Urinary bladder (tissue), 4 donors: Measurements from ENCODE around the gene TENT4B. TPM values are rescaled to one million over a fixed set of nuclear protein-coding genes. Genes with fewer than 3 reads are reported as not detected.

ENCODE experiments used
- DNase-seq: peaks from one replicate; pipeline ENCODE4 v3.0.0-alpha.2; 2015; ENCODE audit errors: extremely low spot score
- H3K27ac ChIP-seq: one replicate; pipeline ENCODE4 v1.5.1; 2013; ENCODE audit warnings: low read depth, mild to moderate bottlenecking, moderate library complexity
- H3K36me3 ChIP-seq: one replicate; pipeline ENCODE4 v1.6.1; 2013; ENCODE audit warnings: mild to moderate bottlenecking, moderate library complexity; ENCODE audit not compliant: insufficient read depth
- H3K4me1 ChIP-seq: one replicate; pipeline ENCODE4 v1.6.1; 2013; ENCODE audit warnings: mild to moderate bottlenecking, moderate library complexity; ENCODE audit not compliant: insufficient read depth
- H3K4me3 ChIP-seq: one replicate; pipeline ENCODE4 v1.5.1; 2013; ENCODE audit warnings: low read depth, low read length
- WGBS: extraction: QIAGEN DNeasy Blood & Tissue Kit; methylation state at CpG from one replicate; pipeline ENCODE4 v1.1.7; 2013; 5-methylcytosine and 5-hydroxymethylcytosine counted together
- polyA plus RNA-seq: library from polyadenylated mRNA; stranded (reverse); fragments of 200-250 nt; gene quantifications from one replicate; pipeline ENCODE4 v1.2.3, GENCODE V29; 2013
- total RNA-seq: library from RNA; depleted of rRNA; stranded (reverse); fragments of >200 nt; gene quantifications from one replicate; pipeline ENCODE4 v1.2.3, GENCODE V29; 2014
- donor health status: healthy with polysubstance abuse.
- donor health status: healthy.

TENT4B gene
- total and polyA plus RNA-seq, 2 donors = 9.0 to 19.4 TPM

DNA sequence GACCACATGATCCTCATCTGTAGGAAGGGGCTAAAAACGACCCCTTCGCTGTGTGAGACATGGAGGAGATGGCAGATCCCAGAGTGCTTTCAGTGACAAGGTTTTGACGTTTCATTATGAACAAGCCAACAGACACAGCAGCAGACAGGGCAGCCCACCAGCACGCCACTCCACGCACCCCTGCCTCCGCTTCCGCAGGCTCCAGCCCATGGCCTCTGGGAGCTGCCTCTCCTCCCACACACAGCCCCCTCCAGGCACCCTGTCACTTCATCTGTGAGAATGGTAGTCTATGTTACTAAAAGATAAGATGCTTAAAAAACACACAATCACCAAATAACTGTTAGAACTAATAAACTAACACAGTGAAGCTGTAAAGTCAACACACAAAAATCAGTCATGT is 101.0 kb downstream of the TENT4B start:
- 87% methylated on average over 7 of the region's 7 CpGs for WGBS

DNA sequence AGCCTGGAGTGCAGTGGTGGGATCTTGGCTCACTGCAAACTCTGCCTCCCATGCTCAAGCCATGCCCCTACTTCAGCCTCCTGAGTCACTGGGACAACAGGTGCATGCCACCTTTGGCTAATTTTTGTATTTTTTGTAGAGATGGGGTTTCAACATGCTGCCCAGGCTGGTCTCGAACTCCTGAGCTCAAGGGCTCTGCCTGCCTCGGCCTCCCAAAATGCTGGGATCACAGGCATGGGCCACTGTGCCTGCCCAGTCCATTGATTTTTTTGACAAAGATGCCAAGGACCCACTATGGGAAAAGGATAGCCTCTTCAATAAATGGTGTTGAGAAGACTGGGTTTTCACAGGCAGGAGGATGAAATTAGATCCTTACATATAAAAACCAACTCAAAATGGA is 102.4 kb downstream of the TENT4B start:
- Histone ChIP-seq H3K36me3 (no peaks in the 10 kb centered on the region), H3K27ac (no peak overlapping the region), H3K4me1 (no peaks in the 10 kb centered on the region), H3K4me3 (no peak overlapping the region)
- DNase-seq = no peak
- WGBS = 87% methylated on average over 2 of the region's 2 CpGs

More for the DNA sequence above, 101.0 kb downstream of the TENT4B start:
- H3K4me3 ChIP-seq = no peak overlapping the region
- no peak for DNase-seq
- H3K4me1 ChIP-seq = no peaks in the 10 kb centered on the region
- H3K27ac ChIP-seq = no peak overlapping the region
- no peaks in the 10 kb centered on the region for H3K36me3 ChIP-seq

DNA sequence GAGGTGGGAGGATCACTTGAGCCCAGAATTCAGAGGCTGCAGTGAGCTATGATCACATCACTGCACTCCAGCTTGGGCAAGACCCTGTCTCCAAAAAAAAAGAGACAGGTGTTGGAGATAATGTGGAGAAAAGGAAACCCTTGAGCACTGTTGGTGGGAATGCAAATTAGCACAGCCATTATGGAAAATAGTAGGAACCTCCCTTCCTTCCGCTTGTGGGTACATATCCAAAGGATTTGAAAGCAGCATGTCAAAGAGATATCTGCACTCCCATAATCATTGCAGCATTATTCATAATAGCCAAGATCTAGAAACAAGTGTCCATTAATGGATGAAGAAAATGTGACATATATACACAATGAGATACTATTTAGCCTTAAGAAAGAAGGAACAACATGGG is 103.5 kb downstream of the TENT4B start:
- Histone ChIP-seq H3K27ac (no peak overlapping the region), H3K36me3 (no peaks in the 10 kb centered on the region), H3K4me3 (no peak overlapping the region), H3K4me1 (no peaks in the 10 kb centered on the region)
- WGBS = 91% methylated on average over 1 of the region's 1 CpG
- no peak for DNase-seq

DNA sequence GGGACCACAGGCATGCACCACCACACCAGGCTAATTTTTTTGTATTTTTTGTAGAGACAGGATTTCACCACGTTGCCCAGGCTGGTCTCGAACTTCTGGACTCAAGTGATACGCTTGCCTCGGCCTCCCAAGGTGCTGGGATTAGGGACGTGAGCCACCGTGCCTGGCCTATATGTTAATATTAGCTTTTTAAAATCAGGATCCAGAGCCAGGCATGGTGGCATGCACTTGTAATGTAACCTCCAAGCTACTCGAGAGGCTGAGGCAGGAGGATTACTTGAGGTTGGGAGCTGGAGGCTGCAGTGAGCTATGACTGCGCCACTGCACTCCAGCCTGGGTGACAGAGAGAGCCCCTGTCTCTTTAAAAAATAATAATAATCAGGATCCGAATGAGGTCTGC is 104.8 kb downstream of the TENT4B start:
- H3K4me3 ChIP-seq = no peak overlapping the region
- WGBS = 92% methylated on average over 9 of the region's 9 CpGs
- no peaks in the 10 kb centered on the region for H3K4me1 ChIP-seq
- DNase-seq = no peak
- H3K27ac ChIP-seq = no peak overlapping the region
- no peaks in the 10 kb centered on the region for H3K36me3 ChIP-seq

DNA sequence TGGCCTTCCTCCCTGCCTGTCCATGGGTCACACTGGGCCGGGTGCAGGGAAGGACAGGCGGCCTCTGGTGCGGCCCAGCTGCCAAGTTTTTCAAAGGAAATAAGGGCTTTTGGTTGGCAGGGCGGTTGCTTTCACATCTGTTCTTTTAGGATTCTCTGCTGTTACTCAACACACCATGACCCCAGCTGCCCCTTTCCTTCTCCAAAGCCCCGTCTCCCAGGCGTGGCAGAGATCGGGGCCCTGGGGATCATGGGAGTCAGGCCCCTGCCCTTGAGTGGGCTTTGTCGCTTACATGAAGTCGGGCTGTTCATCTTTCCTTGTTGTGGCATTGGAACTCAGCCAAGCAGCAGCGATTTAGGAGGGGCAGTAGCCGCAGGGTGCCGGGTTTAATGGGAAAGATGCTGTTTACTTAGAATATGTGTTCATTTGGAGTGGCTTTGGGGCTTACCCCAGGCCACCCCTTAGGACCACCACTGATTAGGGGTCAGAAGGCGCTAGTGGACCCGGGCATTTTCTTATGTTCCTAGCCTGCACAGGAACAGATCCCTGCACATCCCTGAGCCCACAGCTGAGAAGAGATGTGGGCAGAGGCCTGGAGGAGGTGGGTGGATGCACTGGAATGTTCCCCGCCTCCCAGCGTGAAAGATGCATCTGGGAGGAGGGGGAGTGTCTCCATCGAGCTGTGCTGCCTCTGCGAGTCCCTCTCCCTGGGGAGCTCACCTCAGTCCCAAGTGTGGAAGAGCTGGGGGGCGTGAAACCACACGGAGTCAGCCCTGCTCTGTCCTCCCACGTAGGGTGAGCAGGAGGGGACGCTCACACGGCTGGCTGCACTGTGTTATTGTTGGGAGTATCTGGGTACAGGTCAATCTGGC is 106.5 kb downstream of the TENT4B start:
- H3K27ac ChIP-seq = no peak overlapping the region
- no peak for DNase-seq

DNA sequence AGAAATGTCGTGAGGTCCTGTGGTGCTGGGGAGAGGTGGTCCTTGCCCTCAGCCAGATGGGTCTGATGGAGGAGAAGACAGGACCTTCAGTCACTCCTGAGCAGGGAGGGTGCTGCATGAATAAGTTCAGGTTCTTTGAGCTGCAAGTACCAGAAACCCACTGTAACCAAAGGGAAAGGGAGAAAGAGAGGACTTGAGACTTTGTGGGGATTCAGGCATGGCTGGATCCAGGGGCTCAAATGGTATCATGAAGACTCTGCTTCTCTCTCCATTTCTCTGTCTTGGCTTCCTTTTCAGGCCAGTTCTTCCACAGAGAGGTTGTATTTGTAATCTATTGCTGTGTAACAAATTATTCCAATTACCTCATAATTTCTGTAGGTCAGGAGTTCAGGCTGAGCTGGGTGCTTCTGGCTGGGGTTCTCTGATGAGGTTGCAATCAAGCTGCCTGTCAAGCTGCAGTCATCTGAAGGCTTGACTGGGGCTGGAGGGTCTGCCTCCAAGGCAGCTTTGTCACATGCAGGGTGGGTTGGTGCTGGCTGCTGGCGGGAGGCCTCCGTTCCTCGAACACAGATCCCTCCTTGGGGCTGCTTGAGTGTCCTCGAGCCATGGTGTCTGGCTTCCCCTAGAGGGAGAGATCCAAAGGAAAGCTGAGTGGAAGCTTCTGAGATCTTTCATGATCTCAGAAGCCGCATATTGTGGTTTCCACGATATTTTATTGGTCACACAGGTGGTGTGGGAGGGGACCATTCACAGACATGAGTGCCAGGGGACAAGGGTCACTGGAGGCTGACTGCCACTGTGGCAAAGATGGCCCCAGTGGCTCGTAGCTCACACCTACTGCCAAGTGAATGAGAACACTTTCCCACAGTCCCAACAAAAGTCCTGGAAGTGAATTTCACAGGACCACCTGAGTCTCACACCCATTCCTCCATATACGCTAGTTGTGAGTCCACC is 107.4 kb downstream of the TENT4B start:
- Histone ChIP-seq H3K4me3 (no peak overlapping the region), H3K4me1 (no peaks in the 10 kb centered on the region), H3K36me3 (no peaks in the 10 kb centered on the region), H3K27ac (no peak overlapping the region)
- DNase-seq = no peak
- WGBS = 95% methylated on average over 9 of the region's 9 CpGs

More for the DNA sequence above, 106.5 kb downstream of the TENT4B start:
- H3K4me1 ChIP-seq = no peaks in the 10 kb centered on the region
- H3K4me3 ChIP-seq = no peak overlapping the region
- H3K36me3 ChIP-seq = no peaks in the 10 kb centered on the region
- WGBS = 50% methylated on average over 23 of the region's 23 CpGs

DNA sequence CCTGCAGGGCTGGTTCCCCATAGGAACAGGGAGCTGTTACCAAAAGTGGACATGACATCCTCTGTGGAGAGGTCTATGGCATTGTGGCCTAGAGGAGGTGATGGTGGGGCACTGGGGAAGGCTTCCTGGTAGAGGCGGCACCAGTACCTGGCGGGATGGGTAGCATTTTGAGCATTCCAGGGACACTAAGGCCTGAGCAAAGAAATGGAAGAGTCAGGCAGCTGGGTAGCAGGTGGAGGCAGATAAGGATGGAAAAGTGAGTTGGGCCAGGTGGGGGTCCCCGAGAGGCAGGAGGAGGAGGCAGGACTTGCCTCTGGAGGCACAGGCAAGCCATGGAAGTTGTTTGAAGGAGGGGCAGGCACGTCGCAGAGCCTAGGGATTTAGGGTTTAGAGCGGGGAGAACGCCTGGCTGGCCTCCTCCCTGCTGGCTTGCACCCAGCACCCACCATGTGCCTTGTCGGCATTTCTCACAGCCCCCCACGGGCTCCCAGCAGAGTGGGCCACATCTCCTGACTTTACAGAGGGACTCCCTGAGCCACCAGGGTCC is 108.1 kb downstream of the TENT4B start:
- Histone ChIP-seq H3K27ac (no peak overlapping the region), H3K4me1 (no peaks in the 10 kb centered on the region), H3K4me3 (no peak overlapping the region), H3K36me3 (no peaks in the 10 kb centered on the region)
- 78% methylated on average over 9 of the region's 9 CpGs for WGBS
- DNase-seq = no peak

DNA sequence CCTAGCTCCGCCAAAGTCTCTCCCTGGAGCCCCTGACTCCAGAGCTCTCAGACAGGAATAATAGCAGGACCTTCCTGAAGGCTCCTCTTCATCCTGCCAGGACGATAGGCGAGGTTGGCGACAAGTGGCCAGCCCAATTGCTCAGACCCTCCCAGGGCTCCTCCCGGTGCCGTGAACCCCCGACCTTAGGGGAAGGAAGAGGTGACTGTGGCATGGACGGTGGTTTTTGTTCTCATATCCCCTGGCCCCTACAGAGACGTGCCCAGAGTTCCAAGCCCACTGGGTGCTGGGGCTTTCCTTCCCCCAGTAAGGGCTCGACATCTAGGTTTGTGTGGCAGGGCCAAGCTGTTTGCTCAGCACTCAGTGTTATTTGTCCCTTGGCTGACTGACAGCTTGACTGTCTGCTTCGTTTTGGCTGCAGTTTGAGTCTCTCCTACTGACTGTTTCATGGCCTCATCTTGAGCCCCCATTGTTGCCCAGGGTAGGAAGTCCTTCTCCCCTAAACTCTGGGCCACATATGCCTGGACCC is 108.7 kb downstream of the TENT4B start:
- no peak for DNase-seq
- H3K4me3 ChIP-seq = no peak overlapping the region
- 74% methylated on average over 11 of the region's 11 CpGs for WGBS
- no peaks in the 10 kb centered on the region for H3K4me1 ChIP-seq
- H3K27ac ChIP-seq = no peak overlapping the region
- H3K36me3 ChIP-seq = no peaks in the 10 kb centered on the region

DNA sequence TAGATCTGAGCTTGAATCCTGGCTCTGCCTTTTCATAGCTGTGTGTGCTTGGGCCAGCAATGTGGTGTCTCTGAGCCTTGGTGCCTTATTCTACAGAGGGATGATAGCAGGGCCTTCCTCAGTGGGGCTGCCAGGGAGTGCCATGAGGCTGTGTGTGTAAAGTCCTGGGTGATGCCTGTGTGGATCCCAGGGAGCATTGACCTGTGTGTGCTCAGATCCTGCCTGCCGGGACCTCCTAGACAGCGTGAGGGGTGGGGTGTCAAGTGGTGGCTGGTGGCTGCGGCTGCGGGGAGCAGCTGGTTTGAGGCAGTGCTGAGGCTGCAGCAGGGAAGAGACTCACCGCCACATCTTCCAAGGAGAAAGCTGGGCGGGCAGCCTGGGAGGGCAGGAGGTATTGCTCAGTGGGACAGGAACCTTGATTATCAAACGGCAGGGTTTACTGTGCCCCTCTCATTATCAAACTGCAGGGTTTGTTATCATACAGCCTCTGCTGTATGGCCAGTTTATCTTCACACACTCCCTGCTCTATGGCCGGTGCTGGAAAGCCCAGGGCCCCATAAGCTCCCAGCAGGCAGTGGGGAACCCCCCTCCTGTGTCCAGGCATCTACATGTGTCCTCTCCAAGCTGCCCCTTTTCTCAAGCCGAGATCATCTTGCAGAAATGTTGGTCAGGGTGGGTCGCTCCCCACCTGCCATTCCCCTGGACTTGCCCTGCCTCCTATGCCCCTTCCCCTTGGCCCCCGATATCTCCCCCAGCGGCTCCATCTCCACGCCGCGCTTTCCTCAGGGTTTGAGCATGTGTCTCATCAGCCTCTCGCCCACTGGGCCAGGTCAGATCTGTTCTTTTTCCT is 110.2 kb downstream of the TENT4B start:
- 72% methylated on average over 16 of the region's 16 CpGs for WGBS
- DNase-seq = no peak
- H3K4me1 ChIP-seq = no peaks in the 10 kb centered on the region

DNA sequence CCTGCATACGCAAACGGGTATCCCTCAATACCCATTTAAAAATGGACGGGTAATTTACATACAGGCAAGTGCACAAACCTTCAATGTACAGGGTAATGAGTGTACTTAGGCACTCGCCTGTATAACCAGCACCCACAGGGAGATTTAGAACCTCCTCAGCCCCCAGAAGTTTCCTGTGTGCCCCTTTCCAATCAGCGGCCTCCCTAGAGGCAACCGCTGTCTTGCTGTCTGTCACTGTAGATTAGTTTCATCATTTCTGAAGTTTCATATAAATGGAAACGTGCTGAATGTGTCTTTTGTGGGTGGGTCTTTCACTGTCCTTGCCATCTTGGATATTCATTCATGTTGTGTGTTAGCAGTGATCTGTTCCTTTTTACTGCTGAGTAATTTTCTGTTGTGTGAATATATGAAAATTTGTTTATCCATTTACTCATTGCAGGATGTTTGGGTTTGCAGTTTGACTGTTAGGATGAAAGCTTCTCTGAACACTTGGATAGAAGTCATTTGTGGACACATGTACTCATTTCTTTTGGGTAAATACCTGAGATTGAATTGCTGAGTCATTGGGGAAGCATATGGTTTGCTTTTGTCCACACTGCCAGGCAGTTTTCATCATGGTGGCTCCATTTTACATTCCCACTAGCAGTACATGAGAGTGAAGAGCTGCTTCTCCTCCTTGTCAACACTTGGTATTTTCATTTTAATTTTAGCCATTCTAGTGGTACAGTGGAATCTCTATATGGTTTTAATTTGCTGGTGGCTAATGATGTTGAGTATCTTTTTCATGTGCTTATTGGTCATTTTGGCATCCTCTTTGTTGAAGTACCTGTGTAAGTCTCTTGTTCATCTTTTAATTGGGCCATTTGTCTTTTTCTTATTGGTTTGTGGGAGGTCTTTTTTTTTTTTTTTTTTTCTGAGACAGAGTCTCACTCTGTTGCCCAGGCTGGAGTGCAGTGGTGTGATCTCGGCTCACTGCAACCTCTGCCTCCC is 111.1 kb downstream of the TENT4B start:
- no peak overlapping the region for H3K4me3 ChIP-seq
- H3K27ac ChIP-seq = no peak overlapping the region
- no peak for DNase-seq
- H3K4me1 ChIP-seq = no peaks in the 10 kb centered on the region
- 86% methylated on average over 8 of the region's 8 CpGs for WGBS
- no peaks in the 10 kb centered on the region for H3K36me3 ChIP-seq

More for the DNA sequence above, 110.2 kb downstream of the TENT4B start:
- H3K36me3 ChIP-seq = no peaks in the 10 kb centered on the region
- no peak overlapping the region for H3K27ac ChIP-seq
- no peak overlapping the region for H3K4me3 ChIP-seq

DNA sequence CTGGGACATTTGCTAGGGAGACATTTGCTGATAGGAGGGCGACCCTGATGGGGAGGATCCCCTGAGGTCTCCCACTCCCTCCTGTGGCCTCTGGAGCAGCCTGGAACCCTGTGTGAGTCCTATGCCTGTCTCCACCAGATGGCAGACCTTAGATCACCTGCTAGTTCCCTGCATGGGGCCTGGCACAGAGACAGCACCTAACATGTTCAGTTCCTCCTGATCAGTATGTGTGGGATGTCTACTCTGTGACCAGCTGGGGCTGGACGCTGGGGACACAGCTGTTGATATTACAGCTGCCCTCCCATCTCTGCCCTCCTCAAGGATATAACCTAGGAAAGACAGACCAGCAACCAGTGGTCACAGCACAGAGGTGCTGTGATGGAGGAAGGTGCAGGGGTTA is 112.2 kb downstream of the TENT4B start:
- WGBS = 62% methylated on average over 2 of the region's 2 CpGs
- Histone ChIP-seq H3K4me3 (no peak overlapping the region), H3K36me3 (no peaks in the 10 kb centered on the region), H3K27ac (no peak overlapping the region), H3K4me1 (no peaks in the 10 kb centered on the region)
- DNase-seq = no peak
